ENCODE results near the gene CHRM4. TPM values are rescaled to one million over a fixed set of nuclear protein-coding genes. Genes with fewer than 3 reads are reported as not detected.
"Not testable (repeated sequence)": the region's sequence is repeated elsewhere in the genome, so short reads cannot be mapped to it uniquely, and the experiment has no call there.

The CHRM4 gene
- total and polyA plus RNA-seq, 8 donors = 0.08 to 0.66 (median 0.22) TPM; not detected in 1

DNA sequence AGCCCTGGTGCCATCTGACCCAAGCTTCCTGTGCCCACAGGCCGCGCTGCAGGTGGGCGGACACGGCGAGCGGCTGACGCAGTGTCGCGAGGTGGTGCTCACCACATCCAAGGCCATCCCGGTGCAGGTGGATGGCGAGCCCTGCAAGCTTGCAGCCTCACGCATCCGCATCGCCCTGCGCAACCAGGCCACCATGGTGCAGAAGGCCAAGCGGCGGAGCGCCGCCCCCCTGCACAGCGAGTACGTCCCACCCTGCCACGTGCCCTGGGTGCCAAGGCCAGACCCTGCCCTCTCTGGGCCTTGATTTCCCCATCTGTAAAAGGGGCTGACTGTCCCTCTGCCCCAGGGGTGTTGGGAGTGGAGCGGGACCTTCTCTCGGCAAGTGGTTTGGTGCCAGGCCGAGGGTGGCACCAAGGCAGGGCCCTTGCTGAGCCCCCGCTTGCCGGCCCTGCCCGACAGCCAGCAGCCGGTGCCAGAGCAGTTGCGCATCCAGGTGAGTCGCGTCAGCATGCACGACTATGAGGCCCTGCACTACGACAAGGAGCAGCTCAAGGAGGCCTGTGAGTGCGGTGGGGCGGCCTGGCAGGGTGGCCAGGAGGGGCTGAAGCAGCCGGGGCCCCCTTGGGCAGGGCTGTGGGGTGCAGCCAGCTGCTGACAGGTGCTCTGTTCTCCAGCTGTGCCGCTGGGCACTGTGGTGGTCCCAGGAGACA is 16.0 kb downstream of the CHRM4 start:
- intact Hi-C loops (cut with DNase I) = no loop called here
- TF ChIP-seq, protein P1, sequence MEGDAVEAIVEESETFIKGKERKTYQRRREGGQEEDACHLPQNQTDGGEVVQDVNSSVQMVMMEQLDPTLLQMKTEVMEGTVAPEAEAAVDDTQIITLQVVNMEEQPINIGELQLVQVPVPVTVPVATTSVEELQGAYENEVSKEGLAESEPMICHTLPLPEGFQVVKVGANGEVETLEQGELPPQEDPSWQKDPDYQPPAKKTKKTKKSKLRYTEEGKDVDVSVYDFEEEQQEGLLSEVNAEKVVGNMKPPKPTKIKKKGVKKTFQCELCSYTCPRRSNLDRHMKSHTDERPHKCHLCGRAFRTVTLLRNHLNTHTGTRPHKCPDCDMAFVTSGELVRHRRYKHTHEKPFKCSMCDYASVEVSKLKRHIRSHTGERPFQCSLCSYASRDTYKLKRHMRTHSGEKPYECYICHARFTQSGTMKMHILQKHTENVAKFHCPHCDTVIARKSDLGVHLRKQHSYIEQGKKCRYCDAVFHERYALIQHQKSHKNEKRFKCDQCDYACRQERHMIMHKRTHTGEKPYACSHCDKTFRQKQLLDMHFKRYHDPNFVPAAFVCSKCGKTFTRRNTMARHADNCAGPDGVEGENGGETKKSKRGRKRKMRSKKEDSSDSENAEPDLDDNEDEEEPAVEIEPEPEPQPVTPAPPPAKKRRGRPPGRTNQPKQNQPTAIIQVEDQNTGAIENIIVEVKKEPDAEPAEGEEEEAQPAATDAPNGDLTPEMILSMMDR (IDR thresholded peaks at IDR 0.05) = no peak
- FAIRE-seq (no peak), ATAC-seq (no peak), DNase-seq (peak in 1 of 6 donors; percentile 34)
- Histone ChIP-seq H3K27ac (no peak overlapping the region), H3K4me3 (no peak overlapping the region), H3K4me1 (no peaks in the 10 kb centered on the region), H3K36me3 (peaks cover 0 to 31% (median 20%) of the 10 kb centered on the region in 3 donors), H3K27me3 (no peaks in the 10 kb centered on the region), H3K9me3 (no peaks in the 10 kb centered on the region)
- WGBS, 2 donors = 94 to 96% methylated on average over 37 to 38 of the region's 38 CpGs

DNA sequence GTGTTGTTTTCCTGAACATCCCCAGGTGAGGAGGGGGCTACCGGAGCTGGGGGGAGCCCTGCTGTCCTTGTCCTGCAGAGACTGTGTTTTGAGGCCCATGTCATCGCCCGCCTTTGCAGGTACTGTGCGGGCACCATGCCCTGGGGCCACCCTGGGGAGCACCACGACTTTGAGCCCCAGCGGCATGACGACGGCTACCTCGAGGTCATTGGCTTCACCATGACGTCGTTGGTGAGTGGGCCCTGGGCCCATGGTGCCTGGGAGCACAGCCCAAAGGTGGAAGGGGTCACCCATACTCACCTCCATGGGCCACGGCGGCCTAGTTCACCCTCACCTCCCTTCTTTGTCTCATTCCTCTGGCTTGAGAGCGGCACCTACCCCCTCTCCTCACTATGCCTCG is 16.8 kb downstream of the CHRM4 start:
- TF ChIP-seq, protein P1 (IDR thresholded peaks at IDR 0.05) = no peak
- DNase-seq = peak in 1 of 6 donors; percentile 18
- Histone ChIP-seq H3K27me3 (no peaks in the 10 kb centered on the region), H3K36me3 (peaks cover 0 to 35% (median 20%) of the 10 kb centered on the region in 3 donors), H3K27ac (no peak overlapping the region), H3K4me3 (no peak overlapping the region), H3K9me3 (no peaks in the 10 kb centered on the region), H3K4me1 (no peaks in the 10 kb centered on the region)
- intact Hi-C loops (cut with DNase I) = no loop called here
- no peak for FAIRE-seq
- WGBS, 2 donors = 87 to 89% methylated on average over 15 of the region's 15 CpGs
- no peak for ATAC-seq

DNA sequence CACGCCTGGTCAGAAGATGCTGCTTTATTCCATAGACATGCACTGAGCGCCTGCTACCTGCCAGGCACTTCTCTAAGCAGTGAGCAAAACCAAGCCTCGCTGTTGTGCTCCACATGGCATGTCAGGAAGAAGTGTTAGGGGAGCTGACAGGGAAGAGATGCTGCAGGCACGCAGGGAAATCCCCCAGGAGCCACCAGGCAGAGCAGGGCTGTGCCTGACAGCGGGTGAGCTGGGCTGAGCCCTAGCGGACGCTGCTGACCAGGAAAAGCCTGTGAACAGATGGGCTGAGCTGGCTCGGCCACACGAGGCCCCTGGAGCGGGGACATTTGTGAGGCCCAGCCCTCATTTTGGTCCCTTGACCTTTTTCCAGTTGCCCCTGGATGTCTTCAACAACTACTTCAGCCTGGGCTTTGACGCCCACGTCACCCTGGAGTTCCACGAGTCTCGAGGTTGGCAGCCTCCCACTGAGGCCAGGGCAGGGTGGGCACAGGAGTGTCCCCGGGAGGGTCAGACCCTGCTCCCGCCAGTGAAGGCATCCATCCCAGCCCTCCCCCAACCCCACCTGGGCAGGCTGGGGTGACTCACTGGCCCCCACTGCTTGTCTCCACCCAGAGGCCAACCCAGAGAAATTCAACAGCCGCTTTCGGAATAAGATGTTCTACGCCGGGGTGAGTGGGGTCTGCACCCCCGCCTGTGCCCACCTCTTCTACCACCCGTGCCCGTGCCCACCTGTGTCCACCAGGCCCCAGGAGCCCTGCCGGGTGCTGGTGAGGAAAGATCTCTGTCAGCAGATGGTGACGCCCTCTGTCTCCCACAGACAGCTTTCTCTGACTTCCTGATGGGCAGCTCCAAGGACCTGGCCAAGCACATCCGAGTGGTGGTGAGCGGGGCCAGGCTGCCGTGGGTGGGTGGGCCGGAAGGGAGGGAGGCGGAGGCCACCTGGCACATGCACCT is 17.5 kb downstream of the CHRM4 start:
- H3K4me3 ChIP-seq = no peak overlapping the region
- ATAC-seq (peak in 1 of 4 donors; percentile 14), FAIRE-seq (no peak), DNase-seq (peak in 2 of 6 donors; percentile 20 to 64)
- WGBS, 2 donors = 90 to 92% methylated on average over 30 of the region's 30 CpGs
- H3K27me3 ChIP-seq = no peaks in the 10 kb centered on the region
- TF ChIP-seq, protein P1 (IDR thresholded peaks at IDR 0.05) = no peak
- peaks cover 0 to 35% (median 20%) of the 10 kb centered on the region in 3 donors for H3K36me3 ChIP-seq
- no peak overlapping the region for H3K27ac ChIP-seq
- H3K4me1 ChIP-seq = no peaks in the 10 kb centered on the region
- H3K9me3 ChIP-seq = no peaks in the 10 kb centered on the region
- intact Hi-C loops (cut with DNase I) = no loop called here

DNA sequence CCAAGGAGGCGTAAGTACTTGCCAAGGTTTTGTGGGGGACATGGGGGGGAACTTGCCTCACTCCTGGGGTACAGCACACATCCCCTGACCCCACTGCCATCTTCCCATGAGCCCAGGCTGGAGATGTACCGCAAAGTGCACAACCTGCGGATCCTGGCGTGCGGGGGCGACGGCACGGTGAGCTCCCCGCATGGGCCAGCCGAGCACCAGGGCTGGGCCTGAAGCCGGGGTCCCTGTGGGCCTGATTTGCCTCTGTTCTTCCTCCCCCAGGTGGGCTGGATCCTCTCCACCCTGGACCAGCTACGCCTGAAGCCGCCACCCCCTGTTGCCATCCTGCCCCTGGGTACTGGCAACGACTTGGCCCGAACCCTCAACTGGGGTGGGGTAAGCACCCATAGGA is 19.1 kb downstream of the CHRM4 start:
- DNase-seq = peak in 1 of 6 donors; percentile 36
- 94 to 95% methylated on average over 15 of the region's 15 CpGs for WGBS, 2 donors
- H3K36me3 ChIP-seq = peaks cover 0 to 35% (median 27%) of the 10 kb centered on the region in 3 donors
- H3K4me1 ChIP-seq; H3K4me3 ChIP-seq; H3K27ac ChIP-seq; FAIRE-seq; H3K27me3 ChIP-seq; H3K9me3 ChIP-seq; intact Hi-C loops (cut with DNase I); ATAC-seq: not testable (repeated sequence)

- peak in 1 of 6 donors; percentile 61 for DNase-seq
Measured at GRCh38 chr11:46372086-46372485, 19.5 kb downstream of the CHRM4 start.

GRCh38 chr11:46371262-46371661 is 20.3 kb downstream of the CHRM4 start:
- ATAC-seq; H3K9me3 ChIP-seq; intact Hi-C loops (cut with DNase I); H3K27ac ChIP-seq; H3K4me1 ChIP-seq; H3K27me3 ChIP-seq; H3K4me3 ChIP-seq; FAIRE-seq: not testable (repeated sequence)
- peak in 2 of 6 donors; percentile 51 to 74 for DNase-seq
- 94 to 96% methylated on average over 17 to 19 of the region's 19 CpGs for WGBS, 2 donors
- H3K36me3 ChIP-seq = peaks cover 0 to 35% (median 21%) of the 10 kb centered on the region in 3 donors

More at GRCh38 chr11:46372086-46372485, 19.5 kb downstream of the CHRM4 start:
- peaks cover 0 to 35% (median 27%) of the 10 kb centered on the region in 3 donors for H3K36me3 ChIP-seq
- H3K27me3 ChIP-seq = no peaks in the 10 kb centered on the region
- TF ChIP-seq, protein P1 (IDR thresholded peaks at IDR 0.05) = no peak
- FAIRE-seq = no peak
- H3K9me3 ChIP-seq = no peaks in the 10 kb centered on the region
- no peak for ATAC-seq
- no peak overlapping the region for H3K4me3 ChIP-seq
- WGBS, 2 donors = 83 to 87% methylated on average over 6 to 10 of the region's 10 CpGs
- intact Hi-C loops (cut with DNase I) = no loop called here
- no peaks in the 10 kb centered on the region for H3K4me1 ChIP-seq
- no peak overlapping the region for H3K27ac ChIP-seq
